ENCODE measurements around the gene DEGS1.
A peak's percentile ranks its signal among the peaks of the same experiment; 100 is the strongest.
"Not testable (repeated sequence)": the region's sequence is repeated elsewhere in the genome, so short reads cannot be mapped to it uniquely, and the experiment has no call there.

Gene DEGS1

DNA sequence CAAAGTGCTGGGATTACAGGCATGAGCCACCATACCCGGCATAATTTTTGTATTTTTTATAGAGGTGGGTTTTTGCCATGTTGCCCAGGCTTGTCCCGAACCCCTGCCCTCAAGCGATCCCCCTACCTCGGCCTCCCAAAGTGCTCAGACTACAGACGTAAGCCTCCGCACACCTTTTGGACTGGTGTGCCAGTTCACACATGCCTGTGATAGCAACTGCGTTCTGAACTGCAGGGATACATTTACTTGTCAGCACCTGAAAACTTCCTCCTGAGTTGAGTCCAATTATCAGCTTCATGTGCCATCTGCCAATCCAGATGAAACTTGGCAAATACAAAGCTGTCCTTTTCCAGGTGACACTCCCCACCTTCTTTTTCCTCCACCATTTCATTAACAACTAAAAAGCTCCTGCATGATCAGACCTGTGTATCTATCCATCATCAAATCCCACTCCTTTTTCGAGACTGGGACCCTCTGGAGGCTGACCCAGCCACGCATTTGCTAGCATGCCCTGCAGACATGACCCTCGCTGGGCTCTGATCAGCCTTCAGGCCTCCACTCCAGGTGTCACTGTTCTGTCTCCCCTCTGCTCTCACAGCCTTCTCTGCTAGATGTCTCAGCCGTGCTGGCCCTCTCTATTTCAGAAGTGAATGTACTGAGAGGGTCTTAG lies 2.1 kb upstream of the DEGS1 start:
- DNase-seq (ENCODE audit: low read depth in 2 of 2) = no peak

DNA sequence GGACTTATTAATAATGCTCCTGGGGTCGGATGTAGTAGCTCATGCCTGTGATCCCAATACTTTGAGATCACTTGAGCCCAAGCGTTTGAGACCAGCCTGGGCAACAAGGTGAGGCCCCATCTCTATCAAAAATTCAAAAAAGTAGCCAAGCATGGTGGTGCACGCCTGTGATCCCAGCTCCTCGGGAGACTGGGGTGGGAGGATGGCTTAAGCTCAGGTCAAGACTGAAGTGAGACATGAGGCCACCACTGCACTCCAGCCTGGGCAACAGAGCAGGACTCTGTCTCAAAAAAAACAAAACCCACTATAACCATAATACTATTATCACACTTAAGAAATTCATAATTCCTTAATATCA lies 1.6 kb upstream of the DEGS1 start:
- DNase-seq (ENCODE audit: low read depth in 2 of 2) = no peak

DNA sequence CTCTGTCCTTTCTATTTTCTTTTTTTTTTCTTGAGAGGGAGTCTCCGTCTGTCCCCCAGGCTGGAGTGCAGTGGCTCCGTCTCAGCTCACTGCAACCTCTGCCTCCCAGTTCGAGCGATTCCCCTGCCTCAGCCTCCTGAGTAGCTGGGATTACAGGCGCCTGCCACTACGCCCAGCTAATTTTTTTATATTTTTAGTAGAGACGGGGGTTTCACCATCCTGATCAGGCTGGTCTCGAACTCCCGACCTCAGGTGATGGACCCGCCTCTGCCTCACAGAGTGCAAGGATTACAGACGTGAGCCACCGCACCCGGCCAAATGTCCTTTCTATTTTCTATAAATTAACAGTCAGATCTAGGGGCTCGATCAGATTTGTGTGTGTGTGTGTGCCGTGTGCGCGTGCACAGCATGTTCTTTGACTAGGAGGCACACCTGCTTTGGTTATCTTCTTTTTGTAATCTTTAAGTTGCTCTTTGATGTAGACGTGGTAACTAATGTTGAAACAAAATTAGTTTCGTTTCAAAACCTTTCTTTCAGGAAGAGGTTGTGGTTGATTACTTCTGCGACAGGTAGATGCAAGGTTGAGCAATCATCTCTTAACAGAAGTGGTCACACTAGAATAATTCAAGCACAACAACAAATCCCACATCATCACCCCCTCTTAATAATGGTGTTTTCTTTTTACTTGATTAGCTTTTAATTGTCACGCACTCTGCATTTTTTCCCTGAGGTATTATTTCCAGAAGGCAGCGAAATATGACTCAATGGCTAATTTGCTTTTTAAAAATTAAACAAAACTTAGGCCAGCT lies 779 bp upstream of the DEGS1 start:
- no peak for DNase-seq (ENCODE audit: low read depth in 2 of 2)

DNA sequence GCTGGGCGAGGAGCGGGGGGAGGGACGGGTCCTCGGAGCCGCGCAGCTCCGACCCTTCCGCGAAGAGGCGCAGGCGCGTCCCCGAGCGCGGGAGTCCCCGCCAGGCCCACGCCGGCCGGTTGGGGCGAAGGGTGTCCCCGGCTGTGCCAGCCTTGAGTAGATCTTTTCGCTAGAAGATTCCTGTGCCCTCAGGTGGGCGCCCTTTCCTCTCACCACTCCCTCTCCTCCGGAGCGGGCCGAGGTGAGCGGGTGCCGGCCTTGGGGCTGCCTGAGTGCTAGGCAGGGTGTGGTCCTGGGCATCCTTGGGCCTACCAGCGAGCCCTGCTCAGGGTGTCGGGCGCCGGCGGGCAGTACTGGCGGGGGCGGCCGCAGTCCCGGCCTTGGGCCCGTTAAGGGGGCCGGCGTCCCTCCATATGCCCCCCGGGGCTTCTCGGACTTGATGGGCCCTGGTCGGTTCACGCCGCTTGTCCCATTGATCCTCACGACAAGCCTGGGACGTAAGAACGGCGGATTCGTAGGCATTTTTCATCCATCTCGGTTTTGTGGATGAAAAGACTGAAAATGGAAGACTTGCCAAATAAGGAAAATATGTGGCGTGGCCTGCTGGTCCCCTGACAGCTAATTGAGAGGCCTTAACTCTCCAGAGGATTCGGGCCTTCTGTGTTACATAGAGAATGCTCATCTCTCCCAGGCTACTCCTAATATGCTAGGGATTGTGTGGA lies 712 bp downstream of the DEGS1 start:
- DNase-seq (ENCODE audit: low read depth in 2 of 2) = peak; percentile 54 to 64

DNA sequence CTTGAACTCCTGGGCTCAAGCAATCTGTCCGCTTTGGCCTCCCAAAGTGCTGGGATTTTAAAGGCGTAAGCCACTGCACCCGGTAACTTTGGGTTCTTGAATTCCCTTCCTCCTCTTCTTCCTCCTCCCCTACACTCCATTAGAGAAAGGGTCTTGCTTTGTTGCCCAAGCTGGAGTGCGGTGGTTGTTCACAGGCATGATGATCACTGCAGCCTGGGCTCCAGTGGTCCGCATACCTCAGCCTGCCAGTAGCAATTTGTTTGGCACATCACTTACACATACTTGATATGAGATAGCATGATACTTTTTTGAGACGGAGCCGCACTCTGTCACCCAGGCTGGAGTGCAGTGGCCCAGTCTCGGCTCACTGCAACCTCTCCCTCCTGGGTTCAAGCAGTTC lies 2.2 kb downstream of the DEGS1 start:
- DNase-seq (ENCODE audit: low read depth in 2 of 2) = no peak

DNA sequence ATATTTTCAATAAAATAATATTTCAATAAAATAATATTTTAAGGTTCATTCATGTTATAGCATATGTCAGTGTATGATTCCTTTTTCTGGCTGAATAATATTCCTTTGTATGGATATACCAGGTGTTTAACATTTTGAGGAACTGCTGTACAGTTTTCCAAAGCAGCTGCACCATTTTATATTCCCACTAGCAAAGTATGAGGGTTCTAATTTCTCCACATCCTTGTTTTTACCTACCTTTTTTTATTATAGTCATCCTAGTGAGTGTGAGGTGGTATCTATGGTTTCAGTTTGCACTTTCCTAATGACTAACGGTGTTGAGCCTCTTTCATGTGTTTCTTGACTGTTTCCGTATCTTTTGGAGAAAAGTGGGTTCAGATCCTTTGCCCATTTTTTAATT lies 5.2 kb downstream of the DEGS1 start:
- no peak for DNase-seq (ENCODE audit: low read depth in 2 of 2)

DNA sequence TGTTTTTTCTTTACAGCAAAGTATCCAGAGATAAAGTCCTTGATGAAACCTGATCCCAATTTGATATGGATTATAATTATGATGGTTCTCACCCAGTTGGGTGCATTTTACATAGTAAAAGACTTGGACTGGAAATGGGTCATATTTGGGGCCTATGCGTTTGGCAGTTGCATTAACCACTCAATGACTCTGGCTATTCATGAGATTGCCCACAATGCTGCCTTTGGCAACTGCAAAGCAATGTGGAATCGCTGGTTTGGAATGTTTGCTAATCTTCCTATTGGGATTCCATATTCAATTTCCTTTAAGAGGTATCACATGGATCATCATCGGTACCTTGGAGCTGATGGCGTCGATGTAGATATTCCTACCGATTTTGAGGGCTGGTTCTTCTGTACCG lies 6.5 kb downstream of the DEGS1 start:
- no peak for DNase-seq (ENCODE audit: low read depth in 2 of 2)

DNA sequence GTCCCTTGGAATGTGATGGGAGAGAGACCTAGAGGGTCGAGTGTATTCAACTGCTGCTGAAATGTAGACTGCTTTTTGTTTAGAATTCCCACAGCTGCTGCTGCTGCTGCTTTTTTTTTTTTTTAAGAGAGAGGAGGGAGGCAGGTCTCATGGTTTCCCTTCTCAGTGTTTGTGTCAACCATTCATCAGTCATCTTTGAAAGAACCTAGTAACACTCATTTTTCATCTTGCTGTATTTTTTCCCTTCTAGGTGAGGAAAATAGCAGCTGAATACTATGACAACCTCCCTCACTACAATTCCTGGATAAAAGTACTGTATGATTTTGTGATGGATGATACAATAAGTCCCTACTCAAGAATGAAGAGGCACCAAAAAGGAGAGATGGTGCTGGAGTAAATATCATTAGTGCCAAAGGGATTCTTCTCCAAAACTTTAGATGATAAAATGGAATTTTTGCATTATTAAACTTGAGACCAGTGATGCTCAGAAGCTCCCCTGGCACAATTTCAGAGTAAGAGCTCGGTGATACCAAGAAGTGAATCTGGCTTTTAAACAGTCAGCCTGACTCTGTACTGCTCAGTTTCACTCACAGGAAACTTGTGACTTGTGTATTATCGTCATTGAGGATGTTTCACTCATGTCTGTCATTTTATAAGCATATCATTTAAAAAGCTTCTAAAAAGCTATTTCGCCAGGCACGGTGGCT lies 9.2 kb downstream of the DEGS1 start:
- DNase-seq (ENCODE audit: low read depth in 2 of 2) = no peak

DNA sequence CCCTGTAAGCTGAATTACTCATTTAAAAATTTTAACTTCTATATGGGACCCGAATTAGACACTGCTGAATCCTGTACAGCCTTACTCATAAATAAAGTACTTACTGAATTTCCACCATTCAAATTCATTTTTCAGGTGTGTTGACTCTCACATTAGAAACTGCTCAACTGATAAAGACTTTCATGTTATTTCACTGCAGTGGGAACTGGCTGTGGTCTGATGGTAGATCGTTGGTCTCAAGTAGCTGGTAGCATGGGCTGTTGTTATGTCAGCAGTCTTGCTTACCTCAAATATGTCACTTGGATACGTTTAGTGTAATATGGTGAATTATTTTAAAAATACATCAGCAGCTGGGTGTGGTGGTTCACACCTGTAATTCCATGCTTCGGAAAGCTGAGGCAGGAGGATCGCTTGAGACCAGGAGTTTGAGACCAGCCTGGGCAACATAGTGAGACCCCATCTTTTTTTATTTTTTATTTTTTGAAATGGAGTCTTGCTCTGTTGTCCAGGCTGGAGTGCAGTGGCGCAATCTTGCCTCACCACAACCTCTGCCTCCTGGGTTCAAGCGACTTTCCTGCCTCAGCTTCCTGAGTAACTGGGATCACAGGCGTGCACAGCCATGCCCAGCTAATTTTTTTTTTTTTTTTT lies 10.4 kb downstream of the DEGS1 start:
- no peak for DNase-seq (ENCODE audit: low read depth in 2 of 2)

DNA sequence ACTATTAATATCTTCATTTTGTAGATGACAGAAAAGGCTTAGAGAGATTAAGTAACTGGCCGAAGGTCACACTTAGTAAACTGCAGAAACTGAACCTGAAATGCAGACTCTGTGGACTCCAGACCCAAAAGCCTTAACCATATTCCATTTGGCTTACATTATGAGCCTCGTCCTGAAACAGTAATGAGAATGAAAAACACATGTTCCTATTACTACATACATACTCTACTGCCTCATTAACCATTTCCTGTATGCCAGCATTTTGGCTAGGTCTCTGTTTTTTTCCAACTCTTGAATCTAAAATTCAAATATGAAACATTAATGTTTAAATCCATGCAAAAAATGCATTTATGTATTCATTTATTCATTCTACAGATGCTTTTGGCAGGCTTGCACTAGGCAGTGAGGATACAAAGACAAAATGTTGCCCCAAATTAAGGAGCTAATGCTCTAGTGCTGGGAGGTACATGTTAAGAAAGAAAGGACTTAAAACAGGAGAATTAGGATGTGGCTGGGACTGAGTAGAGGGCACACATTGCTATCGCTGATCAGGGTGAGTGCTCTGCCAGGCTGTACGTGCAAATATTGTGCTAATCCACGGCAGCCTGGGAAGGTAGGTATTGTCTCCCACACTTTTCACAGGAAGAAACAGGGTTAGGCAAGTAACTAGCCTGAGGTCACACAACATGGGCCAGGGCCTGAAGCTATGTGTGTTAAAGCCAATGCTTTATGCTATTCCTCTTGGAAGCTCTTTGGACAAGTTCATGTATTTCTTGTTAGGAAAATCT lies 14.0 kb downstream of the DEGS1 start:
- DNase-seq (ENCODE audit: low read depth in 2 of 2) = no peak

DNA sequence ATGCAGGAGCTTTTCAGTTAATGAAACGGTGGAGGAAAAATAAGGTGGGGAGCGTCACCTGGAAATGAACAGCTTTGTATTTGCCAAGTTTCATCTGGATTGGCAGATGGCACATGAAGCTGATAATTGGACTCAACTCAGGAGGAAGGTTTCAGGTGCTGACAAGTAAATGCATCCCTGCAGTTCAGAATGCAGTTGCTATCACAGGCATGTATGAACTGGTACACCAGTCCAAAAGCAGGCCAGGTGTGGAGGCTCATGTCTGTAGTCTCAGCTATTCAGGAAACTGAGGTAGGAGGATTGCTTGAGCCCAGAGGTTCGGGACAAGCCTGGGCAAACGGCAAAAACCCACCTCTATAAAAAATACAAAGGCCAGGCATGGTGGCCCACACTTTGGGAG lies 15.5 kb downstream of the DEGS1 start:
- DNase-seq (ENCODE audit: low read depth in 2 of 2) = no peak

DNA sequence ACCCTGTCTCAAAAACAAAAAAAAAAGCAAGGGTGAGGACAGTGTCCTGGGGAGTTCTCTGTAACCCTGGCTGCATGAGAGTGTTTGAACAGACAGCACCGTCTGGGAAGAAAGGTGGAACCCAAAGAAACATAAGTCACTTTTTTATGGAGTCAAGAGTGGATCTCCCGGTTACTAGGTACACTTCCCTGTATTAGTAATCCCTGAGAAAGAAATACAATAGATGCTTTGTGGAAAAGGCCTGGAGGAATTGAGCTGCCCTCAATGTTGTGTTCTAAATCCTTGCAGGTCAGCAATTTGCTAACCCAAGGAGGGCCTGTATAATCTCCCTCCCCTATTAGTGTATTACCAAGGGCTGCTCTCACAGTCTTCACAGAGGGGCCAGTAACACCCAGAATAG lies 16.6 kb downstream of the DEGS1 start:
- no peak for DNase-seq (ENCODE audit: low read depth in 2 of 2)

DNA sequence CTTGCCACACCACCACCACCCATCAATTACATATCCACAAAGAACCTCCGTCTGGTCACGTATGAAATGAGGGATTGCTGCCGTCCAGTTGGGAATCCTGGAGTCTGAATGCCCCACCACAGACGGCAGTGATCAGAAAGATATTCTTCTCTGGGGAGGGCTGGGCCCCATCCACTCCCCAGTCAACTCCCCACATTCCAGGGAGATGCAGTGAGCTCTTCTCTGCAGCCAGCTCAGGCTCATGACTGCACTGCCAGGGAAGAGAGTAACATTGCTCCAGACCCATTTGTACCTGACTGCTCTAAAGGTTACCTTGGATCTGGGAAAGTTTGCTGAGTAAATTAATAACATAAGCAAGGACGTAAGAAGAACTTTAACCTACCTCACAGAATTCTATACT lies 18.3 kb downstream of the DEGS1 start:
- no peak for DNase-seq (ENCODE audit: low read depth in 2 of 2)

DNA sequence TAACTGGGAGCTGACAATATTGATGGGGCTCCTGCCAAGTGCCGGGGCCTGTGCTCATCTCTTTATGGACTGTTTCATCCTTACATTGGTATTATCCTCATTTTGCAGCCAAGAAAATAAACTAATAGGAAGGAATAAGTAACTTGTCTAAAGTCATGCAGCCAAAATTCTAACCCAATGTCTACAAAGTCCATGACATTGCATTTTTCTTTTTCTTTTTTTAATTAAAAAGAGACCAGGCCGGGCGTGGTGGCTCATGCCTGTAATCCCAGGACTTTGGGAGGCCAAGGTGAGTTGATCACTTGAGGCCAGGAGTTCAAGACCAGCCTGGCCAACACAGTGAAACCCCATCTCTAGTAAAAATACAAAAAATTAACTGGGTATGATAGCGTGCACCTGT lies 18.8 kb downstream of the DEGS1 start:
- DNase-seq (ENCODE audit: low read depth in 2 of 2) = no peak

DNA sequence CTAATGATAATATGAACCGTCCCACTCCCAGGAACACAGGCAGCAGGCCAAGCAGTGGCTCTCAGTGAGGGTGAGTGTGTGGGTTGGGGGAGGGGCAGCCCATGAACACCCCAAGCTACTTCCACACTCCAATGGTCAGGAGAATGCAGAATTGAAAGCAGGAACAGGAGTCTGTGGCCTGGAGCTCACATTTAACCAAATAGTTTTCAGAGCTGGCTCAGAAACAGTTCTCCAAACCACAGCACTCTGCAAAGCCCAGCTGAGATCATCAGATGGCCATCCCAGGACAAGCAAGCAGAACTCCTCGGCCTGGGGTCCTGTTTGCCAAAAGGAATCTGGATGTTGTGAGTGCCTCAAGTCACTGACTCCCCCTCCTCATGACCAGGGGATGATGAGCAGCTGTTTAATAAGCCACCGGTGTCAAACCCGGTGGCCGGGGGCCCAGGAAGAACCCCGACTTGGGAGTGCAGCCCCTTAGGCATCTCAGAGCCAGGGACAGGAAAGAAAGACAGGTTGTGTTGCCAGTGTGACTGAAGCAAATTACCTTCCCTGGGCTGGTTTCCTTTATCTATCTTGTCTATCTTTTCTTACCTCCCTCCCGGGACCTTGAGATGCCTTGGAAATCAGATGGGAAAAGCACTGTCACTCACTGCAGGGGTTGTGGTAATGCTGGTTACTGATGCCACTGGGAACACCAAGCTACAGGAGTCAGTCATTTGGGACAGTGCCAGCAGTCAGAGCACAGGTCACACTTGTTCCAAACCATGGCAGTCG lies 20.4 kb downstream of the DEGS1 start:
- no peak for DNase-seq (ENCODE audit: low read depth in 2 of 2)

DNA sequence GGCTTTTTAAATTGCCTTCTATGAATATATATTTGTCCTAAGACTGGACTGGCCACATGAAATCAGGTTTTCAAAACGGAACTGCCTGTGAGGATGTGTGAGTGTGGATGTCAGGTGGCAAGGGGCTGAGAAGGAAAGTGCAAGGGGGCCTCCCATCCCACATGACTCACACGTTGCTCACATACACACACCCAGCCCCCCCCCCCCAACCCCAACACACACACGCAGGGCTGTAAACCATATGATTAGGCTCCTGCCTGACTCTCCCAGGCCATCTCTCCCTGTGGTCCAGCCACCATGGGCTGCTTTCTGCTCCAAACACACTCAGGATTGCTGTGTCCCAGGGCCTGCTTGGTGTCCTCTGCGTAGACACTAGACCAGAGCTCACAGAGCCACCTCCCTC lies 22.4 kb downstream of the DEGS1 start:
- peak; percentile 20 to 43 for DNase-seq (ENCODE audit: low read depth in 2 of 2)

DNA sequence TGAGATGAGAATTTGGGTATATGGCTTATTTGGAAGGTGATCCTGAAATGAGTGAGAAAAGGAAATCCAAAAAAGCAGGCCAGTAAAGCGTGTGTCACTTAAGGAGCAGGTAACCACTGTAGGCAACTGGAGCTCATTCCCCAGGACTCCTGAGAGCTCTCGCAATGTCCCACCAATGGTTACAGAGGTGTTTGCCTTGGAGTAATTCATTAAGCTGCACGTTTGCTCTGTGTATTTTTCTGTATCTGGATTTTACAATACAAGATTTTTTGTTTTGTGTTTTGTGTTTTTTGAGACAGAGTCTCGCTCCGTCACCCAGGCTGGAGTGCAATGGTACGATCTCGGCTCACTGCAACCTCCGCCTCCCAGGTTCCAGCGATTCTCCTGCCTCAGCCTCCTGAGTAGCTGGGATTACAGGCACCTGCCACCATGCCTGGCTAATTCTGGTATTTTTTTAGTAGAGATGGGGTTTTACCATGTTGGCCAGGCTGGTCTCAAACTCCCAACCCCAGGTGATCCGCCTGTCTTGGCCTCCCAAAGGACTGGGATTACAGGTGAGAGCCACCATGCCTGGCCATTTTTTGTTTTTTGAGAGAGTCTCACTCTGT lies 23.0 kb downstream of the DEGS1 start:
- DNase-seq (ENCODE audit: low read depth in 2 of 2) = not testable (repeated sequence)

DNA sequence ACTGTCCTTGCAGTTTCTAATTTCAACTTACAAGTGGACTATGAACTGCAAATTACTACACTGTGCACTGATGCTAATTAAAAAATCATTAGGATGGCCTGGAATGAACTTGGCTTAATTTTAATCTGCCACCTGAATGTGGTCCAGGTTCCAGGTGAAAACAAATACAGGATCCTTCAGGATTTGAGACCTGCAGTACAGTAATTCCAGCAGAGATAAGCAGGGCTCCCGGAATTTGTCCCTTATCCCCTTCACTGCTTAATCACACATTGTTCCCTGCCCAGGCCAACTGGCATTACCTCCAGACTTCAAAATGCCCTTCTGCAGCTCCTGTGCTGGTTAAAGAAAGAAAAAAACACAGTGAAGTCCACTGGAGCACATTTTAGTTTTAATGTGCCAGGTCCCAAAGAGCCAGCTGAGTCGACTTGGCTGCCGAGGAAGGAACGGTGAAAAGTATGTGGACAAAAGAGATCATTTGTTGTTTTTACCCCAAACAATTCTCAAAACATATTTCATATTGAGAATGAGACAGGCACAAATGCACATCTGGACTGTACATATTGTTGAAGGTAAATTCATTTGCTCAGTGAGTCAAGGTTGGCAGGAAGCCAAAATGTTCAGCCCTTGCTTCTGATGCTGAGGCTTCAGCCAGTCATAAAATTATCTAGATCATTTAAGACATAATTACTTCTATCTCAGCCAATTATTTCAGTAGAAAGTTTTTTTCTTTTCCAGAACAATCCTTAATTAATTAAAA lies 28.3 kb downstream of the DEGS1 start:
- no peak for DNase-seq (ENCODE audit: low read depth in 2 of 2)

DNA sequence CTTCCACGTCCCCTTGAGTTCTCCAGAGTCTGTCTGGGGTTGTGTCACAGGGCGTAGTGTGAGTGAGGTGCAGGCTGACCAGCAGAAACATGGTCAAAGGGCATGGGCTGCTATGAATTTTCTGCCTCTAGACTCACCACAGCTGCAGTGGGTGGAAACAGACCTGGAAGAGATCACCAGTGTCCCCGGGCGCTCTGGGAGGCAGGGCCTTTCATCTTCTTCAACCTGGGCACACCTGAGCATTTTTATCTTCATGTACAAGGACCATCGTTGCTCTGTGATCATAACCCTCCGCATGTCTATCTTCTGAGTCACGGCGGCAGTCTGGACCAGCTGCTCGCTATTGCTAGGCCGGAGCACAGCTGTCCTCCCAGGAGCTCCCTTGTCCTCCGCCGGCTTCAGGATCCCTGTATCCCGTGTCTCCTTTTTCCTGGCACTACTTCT lies 29.6 kb downstream of the DEGS1 start:
- no peak for DNase-seq (ENCODE audit: low read depth in 2 of 2)

Data from stimulated activated CD8-positive, alpha-beta memory T cell treated with anti-CD3 and anti-CD28 coated beads, Interleukin-15, amount 100 ng/mL, for 48 hours (primary cell).